Stimulated activated CD8-positive, alpha-beta memory T cell treated with anti-CD3 and anti-CD28 coated beads, Interleukin-12 subunit alpha, Interleukin-12 subunit beta, amount 100 ng/mL, for 4 hours (primary cell): ENCODE measurements around the gene NDRG3.
"Not testable (repeated sequence)": the region's sequence is repeated elsewhere in the genome, so short reads cannot be mapped to it uniquely, and the experiment has no call there.

Experiments used
- DNase-seq: peaks from one replicate; pipeline ENCODE4 v3.0.0-alpha.2; 2020; ENCODE audit warnings: low read depth

NDRG3 gene

GRCh38 chr20:36760647-36761046, 14.8 kb upstream of the NDRG3 start:
- no peak for DNase-seq

GRCh38 chr20:36758276-36758675, 12.4 kb upstream of the NDRG3 start:
- DNase-seq = no peak

- DNase-seq = no peak
Observed at GRCh38 chr20:36756496-36756895, 10.6 kb upstream of the NDRG3 start.

GRCh38 chr20:36754656-36755222, 8.8 kb upstream of the NDRG3 start:
- DNase-seq = no peak

DNA sequence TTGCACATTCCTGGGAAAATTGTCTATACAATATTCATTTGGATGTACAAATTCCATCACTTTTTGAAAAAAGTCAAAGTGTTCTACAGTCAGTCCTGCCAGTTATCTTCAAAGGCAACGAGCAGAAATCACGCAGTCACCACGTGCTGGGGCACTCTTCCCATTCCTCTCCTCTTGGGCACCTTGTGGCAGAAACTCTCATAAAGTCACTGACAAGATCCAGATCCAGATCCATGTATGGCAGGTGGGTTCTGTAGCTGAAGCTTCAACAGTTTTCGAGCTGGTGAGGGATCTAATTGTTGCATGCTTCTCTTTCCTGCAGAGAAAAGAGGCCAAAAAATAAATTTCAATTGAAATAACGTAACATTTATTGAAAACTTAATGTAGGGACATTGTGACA, 6.7 kb upstream of the NDRG3 start:
- no peak for DNase-seq

GRCh38 chr20:36745234-36745926, 510 bp downstream of the NDRG3 start:
- no peak for DNase-seq

DNA sequence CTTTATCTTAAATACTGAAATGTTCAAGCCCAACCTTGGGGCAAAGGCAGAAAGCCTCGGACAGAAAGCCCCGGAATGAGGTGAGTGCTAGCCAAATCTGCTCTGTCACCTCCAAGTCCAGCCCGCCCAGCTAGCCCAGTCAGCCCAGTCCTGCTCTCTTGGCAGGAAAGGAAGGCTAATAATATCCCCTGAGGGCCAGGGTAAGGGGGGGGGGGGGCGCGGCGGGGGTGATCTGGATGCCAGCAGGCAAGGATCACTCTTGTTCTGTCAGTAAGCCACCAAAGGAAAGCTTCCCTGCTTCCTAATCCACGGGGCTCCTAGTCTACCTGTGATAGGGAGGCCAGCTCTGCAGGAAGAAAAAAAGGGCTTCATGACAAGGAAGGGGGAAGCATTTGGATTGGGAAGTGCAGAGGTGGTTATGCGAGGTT, 1.1 kb downstream of the NDRG3 start:
- no peak for DNase-seq

- no peak for DNase-seq
Observed at GRCh38 chr20:36744243-36744642, 1.6 kb downstream of the NDRG3 start.

- no peak for DNase-seq
Observed at GRCh38 chr20:36742558-36742957, 3.3 kb downstream of the NDRG3 start.

- no peak for DNase-seq
Observed at GRCh38 chr20:36741072-36741471, 4.8 kb downstream of the NDRG3 start.

DNA sequence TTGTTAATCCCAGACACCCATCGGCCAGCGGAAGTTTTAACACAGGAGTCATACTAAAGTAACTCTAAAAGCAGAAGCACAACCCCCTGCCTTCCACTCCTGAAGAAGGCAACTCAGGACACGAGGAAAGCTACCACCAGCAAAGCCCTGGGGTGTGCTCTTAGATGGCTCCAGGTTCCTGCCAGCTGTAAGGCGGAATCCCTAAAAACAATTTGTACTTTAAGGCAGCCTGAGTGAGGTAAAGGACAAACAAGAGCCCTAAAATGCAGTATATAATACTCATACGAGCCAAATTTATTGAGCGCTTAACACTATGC, 8.7 kb downstream of the NDRG3 start:
- DNase-seq = no peak

- DNase-seq = no peak
Observed at GRCh38 chr20:36736451-36737182, 9.3 kb downstream of the NDRG3 start.

DNA sequence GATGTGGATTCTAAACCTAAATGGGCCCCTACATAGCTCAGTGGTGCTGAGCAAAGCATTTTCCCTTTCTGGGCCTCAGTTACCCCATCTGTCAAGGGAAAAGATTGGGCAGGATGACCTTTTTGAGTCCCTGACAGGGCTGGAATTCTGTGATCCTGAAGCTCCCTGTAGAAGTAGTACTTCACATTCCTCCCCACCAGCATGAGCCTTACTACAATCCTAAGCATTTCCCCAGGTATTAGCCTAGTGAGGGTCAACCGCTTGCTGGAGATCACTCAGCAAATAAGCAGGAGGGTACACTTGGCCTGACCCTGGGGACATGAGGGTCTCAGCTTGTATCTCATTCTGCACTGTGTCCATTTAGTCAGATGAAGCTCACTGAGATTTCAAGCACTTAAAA, 13.4 kb downstream of the NDRG3 start:
- DNase-seq = no peak

DNA sequence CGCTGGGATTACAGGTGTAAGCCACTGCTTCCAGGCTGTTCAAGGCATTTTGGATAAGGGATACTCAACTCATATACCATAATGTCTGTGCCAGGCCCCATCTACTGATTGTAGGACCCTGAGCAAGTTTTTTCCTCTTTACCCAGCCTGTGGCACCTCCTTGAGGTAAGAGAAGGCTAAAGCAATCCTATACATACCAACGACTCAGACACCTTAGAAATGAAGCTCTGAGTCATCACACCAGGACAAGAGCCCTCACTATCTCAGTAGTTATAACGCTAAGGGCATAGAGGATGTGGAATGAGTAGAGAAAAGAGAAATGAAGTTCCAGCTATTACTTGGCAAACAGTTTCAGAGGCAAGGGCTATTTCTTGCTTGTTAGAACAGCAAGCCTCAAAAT, 16.9 kb downstream of the NDRG3 start:
- no peak for DNase-seq

DNA sequence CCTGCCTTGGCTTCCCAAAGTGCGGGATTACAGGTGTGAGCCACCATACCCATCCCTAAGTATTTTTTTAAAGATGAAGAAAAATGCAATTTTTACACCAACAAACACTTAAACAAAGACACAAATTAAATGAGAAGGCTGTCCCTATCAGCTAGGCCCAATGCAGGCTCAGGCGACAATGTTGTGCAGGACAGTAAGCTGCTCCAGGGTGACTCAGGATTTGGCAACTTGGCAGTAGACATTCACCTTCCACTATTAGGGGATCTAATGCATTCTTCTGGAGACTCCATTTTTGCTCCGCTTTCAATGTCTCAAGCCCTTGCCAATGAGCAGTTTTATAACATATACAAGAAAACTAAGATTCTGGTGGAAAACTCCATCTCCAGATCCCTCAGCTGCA, 19.7 kb downstream of the NDRG3 start:
- DNase-seq = no peak

- no peak for DNase-seq
Observed at GRCh38 chr20:36720510-36720909, 25.4 kb downstream of the NDRG3 start.

DNA sequence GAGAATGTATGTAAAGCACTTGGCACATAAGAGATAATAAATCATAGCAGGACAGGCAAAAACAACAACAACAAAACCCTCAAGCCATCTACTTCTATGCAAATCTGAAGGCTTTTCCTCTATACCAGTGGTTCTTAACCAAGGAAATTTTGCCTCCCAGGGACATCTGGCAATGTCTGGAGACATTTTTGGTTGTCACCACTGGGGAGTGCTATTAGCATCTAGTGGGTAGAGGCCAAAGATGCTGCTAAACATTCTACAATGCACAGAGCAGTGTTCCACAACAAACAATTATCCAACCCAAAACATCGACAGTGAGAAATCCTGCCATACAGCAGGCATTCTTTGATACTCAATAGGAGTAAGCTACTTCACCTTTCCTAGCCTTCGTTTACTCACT, 28.2 kb downstream of the NDRG3 start:
- no peak for DNase-seq

- no peak for DNase-seq
Observed at GRCh38 chr20:36717021-36717420, 28.9 kb downstream of the NDRG3 start.

- no peak for DNase-seq
Observed at GRCh38 chr20:36712775-36713174, 33.1 kb downstream of the NDRG3 start.

GRCh38 chr20:36709126-36709525, 36.8 kb downstream of the NDRG3 start:
- DNase-seq = no peak

GRCh38 chr20:36703530-36703929, 42.4 kb downstream of the NDRG3 start:
- no peak for DNase-seq

DNA sequence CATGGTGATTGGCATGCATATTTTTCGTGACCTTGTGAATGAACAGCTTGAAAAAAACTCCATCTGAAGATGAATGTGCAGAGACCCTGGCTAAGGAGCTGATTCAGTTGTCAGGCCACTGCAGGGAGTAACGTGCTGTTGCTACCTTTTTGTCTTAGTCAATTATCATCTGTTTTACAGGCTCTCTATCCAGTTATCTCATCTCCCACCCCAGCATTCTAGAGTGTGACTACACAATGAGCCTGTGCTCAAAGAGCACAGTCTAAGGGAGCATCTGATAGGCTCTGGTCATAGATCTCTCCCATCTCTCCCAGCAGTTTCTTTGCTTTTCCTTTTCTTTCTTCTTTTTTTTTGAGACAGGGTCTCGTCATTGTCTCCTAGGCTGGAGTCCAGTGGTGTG, 45.5 kb downstream of the NDRG3 start:
- no peak for DNase-seq

DNA sequence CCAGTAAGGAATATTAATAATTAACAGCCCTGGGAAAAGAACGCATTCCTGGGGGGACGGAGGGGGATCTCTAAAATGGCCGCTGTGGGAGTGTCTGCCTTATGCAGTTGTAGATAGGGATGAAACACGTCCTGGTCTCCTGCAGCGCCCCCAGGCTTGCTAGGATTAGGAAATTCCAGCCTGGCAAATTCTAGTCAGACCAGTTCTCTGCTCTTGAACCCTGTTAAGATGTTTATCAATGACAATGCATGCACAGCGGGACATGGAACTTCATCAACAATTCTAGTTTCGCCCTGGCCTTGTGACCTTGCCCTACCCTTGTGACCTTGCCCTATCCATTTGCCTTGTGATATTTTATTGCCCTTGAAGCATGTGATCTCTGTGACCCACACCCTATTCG, 50.4 kb downstream of the NDRG3 start:
- DNase-seq = not testable (repeated sequence)

- no peak for DNase-seq
Observed at GRCh38 chr20:36688630-36689029, 57.3 kb downstream of the NDRG3 start.
